ENCODE results near the gene NDUFB11.

GRCh38 chrX:47166126-47166525 lies 21.6 kb upstream of the NDUFB11 start:
- TF ChIP-seq CTCF (conservative IDR thresholded peaks at IDR 0.05; ENCODE audit: low read length) (no peak), EZH2phosphoT487 (IDR thresholded peaks at IDR 0.05; ENCODE audit: borderline replicate concordance, low read depth, low read length) (no peak)

Measured in OCI-LY7 (cell line).